ENCODE measurements around the gene TMEM250.
"Not testable (repeated sequence)": the region's sequence is repeated elsewhere in the genome, so short reads cannot be mapped to it uniquely, and the experiment has no call there.

TMEM250 gene

GRCh38 chr9:136151848-136152542 is 33.3 kb upstream of the TMEM250 start:
- Histone ChIP-seq H3K9me2 (ENCODE audit: low read depth, low read length) (no peaks in the 10 kb centered on the region), H3K79me2 (ENCODE audit: insufficient read depth, low read length) (no peaks in the 10 kb centered on the region), H3K4me3 (ENCODE audit: low read depth, low read length, poor library complexity, severe bottlenecking) (no peak overlapping the region), H3K4me2 (ENCODE audit: low read length) (no peak overlapping the region), H3K4me1 (ENCODE audit: insufficient read depth, low read length, severe bottlenecking) (no peaks in the 10 kb centered on the region), H3K9ac (ENCODE audit: low read length) (no peak overlapping the region), H3K36me3 (ENCODE audit: insufficient read depth, low read length) (no peaks in the 10 kb centered on the region), H3K9me3 (ENCODE audit: low read length) (no peaks in the 10 kb centered on the region), H4K20me1 (ENCODE audit: insufficient read depth, low read length) (no peaks in the 10 kb centered on the region), H3K27ac (ENCODE audit: low read depth, low read length, poor library complexity, severe bottlenecking) (no peak overlapping the region), H3K27me3 (ENCODE audit: insufficient read depth, low read length) (peaks cover 15% of the 10 kb centered on the region), H3F3A (ENCODE audit: insufficient read depth, low read length) (no peaks in the 10 kb centered on the region), H2AFZ (ENCODE audit: low read length) (no peak overlapping the region)
- TF ChIP-seq EZH2 (IDR thresholded peaks at IDR 0.05; ENCODE audit: borderline replicate concordance, low read length), result no peak
- no peak for TF ChIP-seq CTCF (IDR thresholded peaks at IDR 0.05; ENCODE audit: low read length)

DNA sequence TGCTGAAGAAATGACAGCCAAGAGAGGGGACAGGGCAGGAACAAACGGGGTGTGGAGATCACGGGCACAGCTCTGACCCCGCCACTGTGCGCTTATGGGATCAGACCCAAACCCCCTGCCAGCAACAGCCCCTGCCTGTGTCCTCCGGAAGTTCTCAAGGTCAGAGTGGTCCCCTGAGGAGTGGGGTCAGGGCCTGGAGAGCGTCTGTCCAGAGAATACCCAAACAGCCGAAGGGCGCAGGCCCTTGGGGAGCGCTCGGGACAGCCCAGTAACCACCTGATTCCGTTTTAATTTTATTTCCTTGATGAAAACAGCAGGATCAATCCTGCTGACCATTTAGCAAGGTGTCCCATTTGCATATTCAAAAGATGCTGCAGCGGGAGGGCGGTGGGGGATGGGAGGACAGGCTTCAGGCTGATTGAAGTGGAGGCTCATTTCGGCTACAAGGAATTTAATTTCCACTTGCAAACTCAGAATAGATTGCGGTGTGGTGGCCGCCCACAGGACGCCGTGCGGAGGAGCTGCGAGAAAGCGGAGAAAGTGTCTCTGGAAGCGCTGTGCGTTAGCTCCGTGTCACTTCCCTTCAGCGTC is 32.6 kb upstream of the TMEM250 start:
- Histone ChIP-seq H3K36me3 (ENCODE audit: insufficient read depth, low read length) (no peaks in the 10 kb centered on the region), H3K9me3 (ENCODE audit: low read length) (no peaks in the 10 kb centered on the region), H3F3A (ENCODE audit: insufficient read depth, low read length) (no peaks in the 10 kb centered on the region), H3K9me2 (ENCODE audit: low read depth, low read length) (no peaks in the 10 kb centered on the region), H3K27ac (ENCODE audit: low read depth, low read length, poor library complexity, severe bottlenecking) (no peak overlapping the region), H2AFZ (ENCODE audit: low read length) (no peak overlapping the region), H3K79me2 (ENCODE audit: insufficient read depth, low read length) (no peaks in the 10 kb centered on the region), H3K4me1 (ENCODE audit: insufficient read depth, low read length, severe bottlenecking) (no peaks in the 10 kb centered on the region), H3K4me2 (ENCODE audit: low read length) (no peak overlapping the region), H4K20me1 (ENCODE audit: insufficient read depth, low read length) (no peaks in the 10 kb centered on the region), H3K27me3 (ENCODE audit: insufficient read depth, low read length) (peaks cover 13% of the 10 kb centered on the region), H3K9ac (ENCODE audit: low read length) (no peak overlapping the region), H3K4me3 (ENCODE audit: low read depth, low read length, poor library complexity, severe bottlenecking) (no peak overlapping the region)
- no peak for TF ChIP-seq CTCF (IDR thresholded peaks at IDR 0.05; ENCODE audit: low read length)
- no peak for TF ChIP-seq EZH2 (IDR thresholded peaks at IDR 0.05; ENCODE audit: borderline replicate concordance, low read length)

- H3K79me2 ChIP-seq (ENCODE audit: insufficient read depth, low read length); H2AFZ ChIP-seq (ENCODE audit: low read length); H4K20me1 ChIP-seq (ENCODE audit: insufficient read depth, low read length); H3F3A ChIP-seq (ENCODE audit: insufficient read depth, low read length); H3K27ac ChIP-seq (ENCODE audit: low read depth, low read length, poor library complexity, severe bottlenecking); H3K4me3 ChIP-seq (ENCODE audit: low read depth, low read length, poor library complexity, severe bottlenecking); H3K9ac ChIP-seq (ENCODE audit: low read length); H3K9me3 ChIP-seq (ENCODE audit: low read length); H3K36me3 ChIP-seq (ENCODE audit: insufficient read depth, low read length); H3K4me2 ChIP-seq (ENCODE audit: low read length); H3K9me2 ChIP-seq (ENCODE audit: low read depth, low read length); H3K4me1 ChIP-seq (ENCODE audit: insufficient read depth, low read length, severe bottlenecking): not testable (repeated sequence)
- H3K27me3 ChIP-seq (ENCODE audit: insufficient read depth, low read length), result peaks cover 11% of the 10 kb centered on the region
These were observed 32.1 kb upstream of the TMEM250 start for GRCh38 chr9:136150664-136151213.

Data from OCI-LY1 (cell line).